GM12873 (cell line): ENCODE results near the gene LRRN4.

Experiments used
- CTCF ChIP-seq: IDR thresholded peaks from 2 replicates; pipeline ENCODE4 v1.5.1; 2012; ENCODE audit warnings: low read depth, mild to moderate bottlenecking, moderate library complexity, low read length, control low read depth; ENCODE audit not compliant: insufficient read depth; ENCODE audit errors: missing control alignments

LRRN4 gene

DNA sequence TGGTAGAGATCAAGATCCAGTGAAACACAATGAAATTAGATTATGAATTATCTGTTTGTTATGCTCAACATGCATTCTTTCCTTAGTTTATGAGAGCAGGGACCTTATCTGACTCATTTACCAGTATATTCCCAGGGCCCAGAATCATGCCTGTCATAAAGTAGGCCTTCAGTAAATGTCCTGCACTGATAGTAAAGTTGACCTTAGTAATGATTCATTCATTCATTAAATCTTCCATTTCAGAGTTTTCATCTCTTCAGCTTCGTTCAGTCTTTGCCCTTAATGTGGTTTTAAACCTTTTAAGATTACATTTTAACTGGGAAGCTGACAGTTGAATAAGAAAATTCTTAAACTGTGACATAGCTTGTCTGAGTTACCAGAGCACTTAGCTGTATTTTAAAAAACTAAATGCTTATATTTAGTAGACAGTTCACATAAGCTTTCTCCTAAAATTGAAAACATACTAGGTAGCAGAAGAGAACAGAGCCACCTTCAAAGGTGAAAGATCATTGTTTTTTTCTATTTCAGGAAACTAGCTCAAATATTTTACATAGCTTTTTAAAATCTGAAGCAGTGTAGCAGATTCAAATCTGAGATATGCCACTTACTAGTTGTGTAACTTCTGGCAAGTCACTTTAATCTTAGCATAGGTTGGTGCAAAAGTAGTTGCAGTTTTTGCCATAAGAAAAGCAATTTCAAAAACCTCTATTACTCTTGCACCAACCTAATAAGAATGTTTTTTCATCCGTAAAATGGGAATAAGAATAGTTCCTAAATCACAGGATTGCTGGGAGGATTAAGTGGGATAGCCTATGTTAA, 62.0 kb downstream of the LRRN4 start:
- TF ChIP-seq CTCF, result no peak

GRCh38 chr20:5990946-5991345, 62.9 kb downstream of the LRRN4 start:
- no peak for TF ChIP-seq CTCF
